Measurements from ENCODE around the gene NINL. TPM values are rescaled to one million over a fixed set of nuclear protein-coding genes. Genes with fewer than 3 reads are reported as not detected.

Gene NINL
- total and polyA plus RNA-seq, 4 donors, result 1.9 to 3.6 (median 2.8) TPM

DNA sequence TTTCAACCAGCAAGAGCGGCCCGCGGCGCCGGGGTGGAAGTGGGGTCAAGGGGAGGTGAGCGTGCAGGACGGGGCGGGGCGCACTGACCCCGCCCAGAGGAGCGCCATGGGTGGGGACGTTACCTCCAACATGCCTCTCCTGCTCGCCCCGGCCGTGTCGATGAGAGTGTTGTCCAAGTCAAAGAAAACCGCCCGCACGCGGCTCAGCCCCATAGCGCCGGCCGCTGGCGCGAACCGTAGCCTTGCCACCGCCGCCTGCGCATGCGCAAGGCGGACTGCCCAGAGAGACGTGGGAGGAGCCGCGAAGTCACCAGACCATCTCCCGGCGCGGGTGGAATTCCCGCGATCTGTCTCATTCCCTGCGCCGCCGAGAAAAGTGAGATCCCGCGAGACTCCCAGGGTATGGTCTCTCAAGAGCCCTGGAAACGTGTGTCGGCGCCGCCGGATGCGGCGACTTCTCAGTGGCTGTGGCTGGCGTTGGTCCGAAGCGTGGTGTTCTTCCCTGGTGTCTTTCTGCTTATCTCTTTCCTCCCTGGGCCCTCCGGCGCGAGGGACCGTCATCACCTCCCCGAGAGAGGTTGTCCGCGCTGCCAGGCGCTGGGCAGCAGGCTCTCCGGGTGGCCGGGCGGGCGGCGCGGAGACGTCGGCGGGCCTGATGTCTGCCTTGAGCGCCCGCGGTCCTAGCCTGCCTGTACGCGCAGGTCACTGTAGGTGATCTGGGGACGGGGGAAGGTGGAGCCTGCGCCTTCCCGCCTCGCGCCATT, 38.6 kb upstream of the NINL start, which contains the start of gene NANP (continued):
- TF ChIP-seq REST (IDR thresholded peaks at IDR 0.05) (peak; percentile 21), GABPA (IDR thresholded peaks at IDR 0.05 in 1 of 2, conservative IDR thresholded peaks at IDR 0.05 in 1 of 2) (no peak), SP1 (IDR thresholded peaks at IDR 0.05) (peak; percentile 72)

- DNase-seq (ENCODE audit: low spot score), result peak; percentile 58
- Histone ChIP-seq H3K36me3 (ENCODE audit: control insufficient read depth in 4 of 4, insufficient read depth in 3 of 4, low read depth in 1 of 4, low read length in 3 of 4) (peaks cover 0 to 2% (median 0%) of the 10 kb centered on the region in 4 donors), H3K9me3 (ENCODE audit: control insufficient read depth in 4 of 4, low read length in 3 of 4) (no peaks in the 10 kb centered on the region), H3K27ac (ENCODE audit: low read depth in 1 of 2, low read length in 2 of 2) (peak overlapping the region; percentile 98 to 100), H3K27me3 (ENCODE audit: control insufficient read depth in 4 of 4, insufficient read depth in 4 of 4, low read length in 3 of 4) (no peaks in the 10 kb centered on the region), H3K4me3 (ENCODE audit: low read depth in 1 of 3, low read length in 3 of 3) (peak overlapping the region; percentile 77 to 99 (median 96)), H3K9ac (ENCODE audit: low read depth in 1 of 2, low read length in 2 of 2) (peak overlapping the region; percentile 95 to 98), H3K4me1 (ENCODE audit: control insufficient read depth in 4 of 4, insufficient read depth in 4 of 4, low read length in 3 of 4) (peaks cover 0 to 15% (median 9%) of the 10 kb centered on the region in 4 donors)
- TF ChIP-seq, protein P1, sequence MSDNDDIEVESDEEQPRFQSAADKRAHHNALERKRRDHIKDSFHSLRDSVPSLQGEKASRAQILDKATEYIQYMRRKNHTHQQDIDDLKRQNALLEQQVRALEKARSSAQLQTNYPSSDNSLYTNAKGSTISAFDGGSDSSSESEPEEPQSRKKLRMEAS (IDR thresholded peaks at IDR 0.05), result no peak
- TF ChIP-seq SP1 (IDR thresholded peaks at IDR 0.05) (no peak), RAD21 (IDR thresholded peaks at IDR 0.05) (peak in 1 of 2 donors; percentile 24), FOXA2 (IDR thresholded peaks at IDR 0.05) (no peak), REST (IDR thresholded peaks at IDR 0.05) (no peak), RXRA (IDR thresholded peaks at IDR 0.05) (no peak), TAF1 (conservative IDR thresholded peaks at IDR 0.05) (no peak), HNF4A (conservative IDR thresholded peaks at IDR 0.05) (no peak)
- under 1% methylated on average over 45 of the region's 45 CpGs for WGBS
Observed at GRCh38 chr20:25623225-25623735, 37.9 kb upstream of the NINL start.

All from liver (tissue), 9 donors.